Measurements from ENCODE around the gene SMIM27. TPM values are rescaled to one million over a fixed set of nuclear protein-coding genes. Genes with fewer than 3 reads are reported as not detected.
"Not testable (repeated sequence)": the region's sequence is repeated elsewhere in the genome, so short reads cannot be mapped to it uniquely, and the experiment has no call there.

The SMIM27 gene
- total and polyA plus RNA-seq, 7 donors: 4.5 to 21.6 (median 11.7) TPM

DNA sequence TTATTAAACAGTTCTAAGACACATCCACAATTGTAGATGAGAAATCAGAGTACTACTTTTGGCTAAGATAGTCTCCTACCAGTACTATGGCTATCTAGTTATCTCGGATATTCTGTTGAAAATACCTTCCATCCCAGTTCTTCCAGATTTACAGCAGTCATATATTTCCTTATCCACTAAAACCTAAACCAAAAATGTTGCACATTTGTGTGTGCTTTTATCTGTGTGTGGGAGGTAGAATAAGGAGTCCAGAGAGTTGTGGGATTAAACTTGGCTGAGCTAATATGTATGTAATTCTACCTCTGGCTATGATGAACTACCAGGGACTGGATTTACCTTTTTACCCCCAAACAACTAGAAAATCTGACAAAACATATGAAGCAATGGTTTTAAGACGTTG is 38.3 kb downstream of the SMIM27 start:
- Histone ChIP-seq H3K9me3 (no peaks in the 10 kb centered on the region), H3K4me3 (no peak overlapping the region), H3K36me3 (ENCODE audit: insufficient read depth in 1 of 2, low read depth in 1 of 2) (no peaks in the 10 kb centered on the region), H3K27ac (no peak overlapping the region), H3K4me1 (no peaks in the 10 kb centered on the region), H3K27me3 (ENCODE audit: insufficient read depth in 3 of 3, low read length in 2 of 3) (peaks cover 0 to 5% (median 0%) of the 10 kb centered on the region in 3 donors)
- intact Hi-C loops (cut with DNase I): no loop called here
- DNase-seq (no peak), ATAC-seq (no peak)
- no peak for TF ChIP-seq CTCF (IDR thresholded peaks at IDR 0.05)
- WGBS, 3 donors: 34 to 47% (median 41%) methylated on average over 2 of the region's 2 CpGs

DNA sequence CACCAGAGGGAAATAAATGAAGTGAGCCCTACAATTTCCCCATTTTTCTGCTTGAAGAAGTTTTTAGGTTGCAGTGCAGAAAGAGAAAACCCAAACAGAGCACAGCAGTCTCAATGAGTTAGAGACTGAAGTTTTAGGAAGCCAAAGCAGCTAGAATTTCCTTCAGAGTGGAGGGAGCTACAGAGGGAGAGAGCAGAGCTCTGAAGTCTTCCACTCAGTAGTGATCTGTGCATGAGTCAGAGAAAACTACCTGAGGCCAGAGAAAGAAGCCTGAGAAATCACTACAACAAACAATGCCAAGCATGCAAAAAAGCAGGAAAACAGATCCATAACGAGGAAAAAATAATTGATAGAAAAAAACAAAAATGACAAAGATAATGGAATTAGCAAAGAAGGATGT is 38.8 kb downstream of the SMIM27 start:
- TF ChIP-seq CTCF (IDR thresholded peaks at IDR 0.05): no peak
- Histone ChIP-seq H3K4me3 (no peak overlapping the region), H3K36me3 (ENCODE audit: insufficient read depth in 1 of 2, low read depth in 1 of 2) (no peaks in the 10 kb centered on the region), H3K27ac (no peak overlapping the region), H3K27me3 (ENCODE audit: insufficient read depth in 3 of 3, low read length in 2 of 3) (peaks cover 0 to 1% (median 0%) of the 10 kb centered on the region in 3 donors), H3K9me3 (no peaks in the 10 kb centered on the region), H3K4me1 (no peaks in the 10 kb centered on the region)
- ATAC-seq (no peak), DNase-seq (no peak)
- intact Hi-C loops (cut with DNase I): no loop called here
- WGBS, 3 donors: 71 to 75% (median 71%) methylated on average over 1 of the region's 1 CpG

DNA sequence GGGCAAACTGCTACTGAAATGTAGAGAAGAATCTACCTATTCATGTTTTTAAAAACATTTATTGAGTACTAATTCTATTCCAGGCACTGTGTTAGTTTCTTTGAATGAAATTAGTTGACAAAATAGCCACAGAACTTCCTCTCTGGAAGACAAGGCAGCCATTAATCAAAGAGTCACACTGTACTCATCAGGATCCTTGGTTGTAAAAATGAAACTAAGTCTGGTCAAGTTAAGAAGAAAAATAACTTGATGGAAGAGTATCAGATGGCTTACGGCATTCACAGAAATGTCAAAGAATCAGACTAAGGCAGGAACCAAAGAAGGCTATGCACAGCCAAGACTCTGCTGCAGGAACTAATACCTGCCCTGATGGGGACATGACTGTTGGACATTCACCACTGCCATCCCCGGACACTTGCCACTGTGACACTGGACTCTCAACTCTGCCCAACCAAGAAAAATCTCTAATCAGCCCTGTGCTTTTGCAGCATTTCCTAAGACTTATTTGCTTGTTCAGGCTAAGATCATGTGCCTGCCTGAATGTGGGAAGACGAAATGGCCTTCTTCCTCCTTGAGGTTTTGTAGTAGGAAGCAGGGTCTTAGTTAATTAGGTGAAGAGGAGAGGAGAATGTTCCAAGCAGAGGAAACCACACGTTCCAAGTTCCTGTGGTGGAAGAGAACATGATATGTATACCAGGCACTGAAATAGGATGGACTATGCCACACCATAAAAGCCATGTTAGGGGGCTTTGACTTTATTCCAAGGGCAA is 44.2 kb downstream of the SMIM27 start:
- peaks cover 3% of the 10 kb centered on the region for H3K9me3 ChIP-seq
- WGBS, 3 donors: 60 to 75% (median 70%) methylated on average over 4 of the region's 4 CpGs
- ATAC-seq: no peak
- no peaks in the 10 kb centered on the region for H3K36me3 ChIP-seq (ENCODE audit: insufficient read depth in 1 of 2, low read depth in 1 of 2)
- H3K27me3 ChIP-seq (ENCODE audit: insufficient read depth in 3 of 3, low read length in 2 of 3): no peaks in the 10 kb centered on the region
- no peak overlapping the region for H3K27ac ChIP-seq
- H3K4me1 ChIP-seq: no peaks in the 10 kb centered on the region
- intact Hi-C loops (cut with DNase I): no loop called here
- H3K4me3 ChIP-seq: no peak overlapping the region
- DNase-seq: no peak
- TF ChIP-seq CTCF (IDR thresholded peaks at IDR 0.05): no peak

- no peak for TF ChIP-seq CTCF (IDR thresholded peaks at IDR 0.05)
- intact Hi-C loops (cut with DNase I): no loop called here
- Histone ChIP-seq H3K27ac (no peak overlapping the region), H3K4me3 (no peak overlapping the region), H3K36me3 (ENCODE audit: insufficient read depth in 1 of 2, low read depth in 1 of 2) (no peaks in the 10 kb centered on the region), H3K27me3 (ENCODE audit: insufficient read depth in 3 of 3, low read length in 2 of 3) (no peaks in the 10 kb centered on the region), H3K4me1 (no peaks in the 10 kb centered on the region), H3K9me3 (peaks cover 3% of the 10 kb centered on the region)
- no peak for DNase-seq
- ATAC-seq: no peak
These were observed 44.8 kb downstream of the SMIM27 start for GRCh38 chr9:32596936-32597335.

GRCh38 chr9:32599021-32599420 is 46.9 kb downstream of the SMIM27 start:
- H3K4me3 ChIP-seq; H3K36me3 ChIP-seq (ENCODE audit: insufficient read depth in 1 of 2, low read depth in 1 of 2); H3K4me1 ChIP-seq; DNase-seq; ATAC-seq; H3K27ac ChIP-seq; intact Hi-C loops (cut with DNase I); H3K9me3 ChIP-seq; H3K27me3 ChIP-seq (ENCODE audit: insufficient read depth in 3 of 3, low read length in 2 of 3): not testable (repeated sequence)
- 71 to 77% (median 74%) methylated on average over 3 of the region's 3 CpGs for WGBS, 3 donors

Other genes starting within 250 kb of the SMIM27 start
- gene ACO1, start 167.7 kb upstream of the SMIM27 start, total RNA-seq: 10 to 100 TPM; 27.2 to 39.4 (median 32.3) TPM
- gene ACO1, start 167.7 kb upstream of the SMIM27 start, polyA plus RNA-seq: 10 to 100 TPM; 15.6 to 27.1 (median 16.1) TPM
- 1 to 10 TPM; 3.3 to 4.4 (median 3.7) TPM for gene RIGI, start 26.1 kb upstream of the SMIM27 start, total RNA-seq
- 1 to 10 TPM; 1.3 to 5.4 (median 1.4) TPM for gene RIGI, start 26.1 kb upstream of the SMIM27 start, polyA plus RNA-seq
- gene TOPORS, start 259 bp downstream of the SMIM27 start, total RNA-seq: 10 to 100 TPM in 2 of 4 donors, 1 to 10 TPM in 2; 7.2 to 12.1 (median 9.1) TPM
- 1 to 10 TPM; 6.2 to 9.8 (median 7.0) TPM for gene TOPORS, start 259 bp downstream of the SMIM27 start, polyA plus RNA-seq
- gene NDUFB6, start 20.8 kb downstream of the SMIM27 start, total RNA-seq: 10 to 100 TPM; 59.6 to 75.4 (median 64.3) TPM
- 10 to 100 TPM; 81.3 to 90.8 (median 88.5) TPM for gene NDUFB6, start 20.8 kb downstream of the SMIM27 start, polyA plus RNA-seq
- not detected for gene TAF1L, start 83.3 kb downstream of the SMIM27 start, total RNA-seq
- under 1 TPM in 1 of 3 donors, not detected in 2; under 0.01 TPM for gene TAF1L, start 83.3 kb downstream of the SMIM27 start, polyA plus RNA-seq
- gene TMEM215, start 231.2 kb downstream of the SMIM27 start, total RNA-seq: under 1 TPM in 1 of 4 donors, not detected in 3; 0.12 TPM
- gene TMEM215, start 231.2 kb downstream of the SMIM27 start, polyA plus RNA-seq: not detected